Suppressor macrophage (primary cell): ENCODE data around the gene DIAPH3.
"Not testable (repeated sequence)": the region's sequence is repeated elsewhere in the genome, so short reads cannot be mapped to it uniquely, and the experiment has no call there.

ENCODE experiments used
- DNase-seq, 4 experiments: peaks; one replicate each; pipeline ENCODE4 v3.0.0-alpha.2; 2020 to 2022

The DIAPH3 gene

GRCh38 chr13:60094385-60095088 lies 69.2 kb downstream of the DIAPH3 start:
- DNase-seq: no peak

DNA sequence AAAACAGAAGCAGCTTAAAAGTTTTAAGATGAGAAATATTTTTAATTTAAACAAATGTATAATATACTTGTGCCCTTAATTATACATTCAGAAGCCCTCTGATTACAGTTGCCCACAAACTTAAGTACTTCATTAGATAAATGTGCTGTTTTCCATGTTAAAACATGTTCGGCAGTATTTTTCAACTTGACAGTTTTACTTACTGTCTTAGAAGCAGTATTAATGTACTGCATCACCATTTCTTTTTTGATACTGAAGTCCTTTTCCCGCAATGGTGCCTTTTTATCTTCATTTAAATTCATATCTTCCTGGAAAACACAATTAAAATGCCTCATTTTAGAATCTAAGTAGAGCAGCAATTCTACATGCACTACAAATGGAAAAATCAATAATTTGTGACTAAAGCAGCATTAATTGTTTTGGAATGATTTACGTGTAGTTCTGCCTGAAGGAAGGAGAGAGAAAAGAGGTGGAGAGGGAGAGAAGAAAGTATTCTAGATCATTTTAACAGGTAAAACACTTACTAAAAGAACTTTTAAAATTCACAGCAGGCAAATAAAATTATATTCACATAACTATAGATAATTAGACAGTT lies 70.2 kb downstream of the DIAPH3 start:
- DNase-seq: no peak

DNA sequence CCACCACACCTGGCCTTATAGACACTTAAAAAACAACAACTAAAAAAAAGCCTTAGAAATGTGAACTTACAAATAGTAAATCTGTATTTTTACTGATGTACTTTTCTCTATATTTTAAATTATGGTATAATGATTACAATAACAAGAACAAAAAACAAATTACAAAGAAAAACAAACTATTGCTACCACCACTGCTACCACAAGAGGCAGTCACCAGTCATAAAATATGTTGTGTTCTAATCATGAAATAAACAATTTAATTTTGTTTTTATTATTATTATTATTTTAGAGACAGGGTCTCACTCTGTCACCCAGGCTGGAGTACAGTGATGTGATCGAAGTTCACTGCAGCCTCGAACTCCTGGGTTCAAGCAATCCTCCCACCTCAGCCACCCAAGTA lies 72.2 kb downstream of the DIAPH3 start:
- DNase-seq: no peak

DNA sequence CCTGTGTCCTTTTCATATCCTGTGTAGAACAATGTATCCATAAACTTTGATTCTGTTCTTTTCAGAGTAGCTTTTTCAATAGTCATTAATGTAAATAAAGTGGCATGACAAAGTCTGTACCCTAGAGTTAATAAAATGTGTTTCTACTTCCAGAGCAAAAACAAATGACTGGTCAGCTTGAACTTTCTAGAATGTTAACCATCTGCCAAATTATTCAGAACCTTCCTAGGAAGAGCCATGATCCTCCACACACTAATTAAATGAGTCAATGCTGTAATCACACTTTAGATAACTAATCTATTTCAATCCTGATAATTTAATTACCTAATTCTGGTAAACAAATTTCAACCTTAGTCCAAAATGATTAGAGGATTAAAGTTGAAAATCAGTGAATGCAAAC lies 73.2 kb downstream of the DIAPH3 start:
- DNase-seq: no peak

DNA sequence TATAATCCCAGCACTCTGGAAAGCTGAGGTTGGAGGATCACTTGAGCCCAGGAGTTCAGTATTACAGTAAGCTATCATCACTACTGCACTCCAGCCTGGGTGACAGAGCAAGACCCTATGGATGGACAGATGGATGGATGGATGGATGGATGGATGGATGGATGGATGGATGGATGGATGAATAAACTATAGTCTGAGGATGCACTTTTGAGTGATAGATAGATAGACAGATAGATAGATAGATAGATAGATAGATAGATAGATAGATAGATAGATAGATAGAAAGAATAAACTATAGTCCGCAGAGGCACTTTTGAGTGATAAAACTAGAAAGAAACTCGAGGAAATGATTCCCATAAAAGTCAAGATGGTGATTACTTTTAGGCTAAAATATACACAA lies 79.9 kb downstream of the DIAPH3 start:
- not testable (repeated sequence) for DNase-seq

GRCh38 chr13:60080850-60081249 lies 82.9 kb downstream of the DIAPH3 start:
- DNase-seq: no peak

- no peak for DNase-seq
These were observed 85.5 kb downstream of the DIAPH3 start for GRCh38 chr13:60078226-60078625.

DNA sequence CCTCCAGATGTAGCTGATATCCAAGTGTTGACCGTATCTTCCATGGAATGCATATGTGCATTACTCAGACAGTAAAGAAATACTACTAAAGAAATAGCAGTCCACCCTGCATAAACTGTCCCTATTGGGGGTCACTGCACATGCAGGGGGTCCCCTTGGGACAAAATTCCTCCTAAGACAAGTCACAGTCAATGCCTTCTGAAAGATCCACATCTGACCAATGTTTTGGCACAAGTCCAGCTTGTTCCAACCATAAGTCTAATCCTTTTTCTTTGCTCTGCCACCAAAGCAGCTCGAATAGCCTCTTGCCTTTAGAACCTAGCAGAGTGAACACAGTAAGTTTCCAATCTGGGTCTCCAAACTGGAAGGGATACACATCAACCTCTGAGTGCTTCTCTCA lies 87.9 kb downstream of the DIAPH3 start:
- DNase-seq: no peak

DNA sequence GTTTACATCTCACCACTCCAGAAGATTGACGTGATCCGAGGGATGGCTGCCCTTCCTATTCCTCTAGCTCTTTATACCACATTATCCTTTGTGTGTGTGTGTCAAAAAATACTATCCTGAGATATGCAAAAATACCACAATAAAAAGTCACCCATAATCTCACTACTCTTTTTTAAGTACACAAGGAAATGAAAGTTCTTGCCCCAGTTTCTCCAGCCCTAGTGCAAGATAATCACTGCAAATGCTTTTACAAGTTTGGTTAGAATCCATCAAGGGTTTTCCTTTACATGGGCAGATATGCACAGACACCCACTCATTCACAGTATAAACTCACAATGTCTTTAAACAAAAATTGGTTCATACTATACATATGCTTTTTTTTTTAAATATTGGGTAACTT lies 89.3 kb downstream of the DIAPH3 start:
- no peak for DNase-seq

- no peak for DNase-seq
These were observed 97.5 kb downstream of the DIAPH3 start for GRCh38 chr13:60066226-60066625.

GRCh38 chr13:60062502-60062901 lies 101.2 kb downstream of the DIAPH3 start:
- DNase-seq: no peak

- no peak for DNase-seq
These were observed 102.0 kb downstream of the DIAPH3 start for GRCh38 chr13:60061737-60062136.

DNA sequence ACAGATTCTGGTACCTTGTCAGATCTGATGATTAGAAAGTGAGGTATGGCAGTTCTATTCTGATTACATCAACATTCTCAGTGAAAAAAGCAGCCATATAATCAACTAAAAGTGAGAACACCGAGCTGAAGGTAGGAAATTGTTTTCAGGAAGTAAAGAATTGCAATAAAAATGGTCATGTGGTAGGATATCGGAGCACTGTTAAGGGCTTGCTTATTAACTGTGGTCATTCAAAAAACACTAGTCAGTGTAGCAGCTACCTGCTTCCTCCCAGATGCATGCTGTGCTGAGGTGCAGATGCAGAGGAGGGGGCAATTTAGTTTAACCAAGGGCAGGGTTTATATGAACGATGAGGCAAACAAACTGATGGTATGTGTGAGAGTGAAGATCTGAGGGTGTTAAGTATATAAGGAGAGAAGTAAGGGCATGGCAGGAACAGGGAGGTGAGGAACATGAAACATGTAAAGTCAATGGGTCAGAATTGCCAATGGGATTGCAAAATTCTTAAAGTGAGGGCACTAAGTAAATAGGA lies 111.9 kb downstream of the DIAPH3 start:
- no peak for DNase-seq

GRCh38 chr13:60048353-60048752 lies 115.4 kb downstream of the DIAPH3 start:
- not testable (repeated sequence) for DNase-seq

DNA sequence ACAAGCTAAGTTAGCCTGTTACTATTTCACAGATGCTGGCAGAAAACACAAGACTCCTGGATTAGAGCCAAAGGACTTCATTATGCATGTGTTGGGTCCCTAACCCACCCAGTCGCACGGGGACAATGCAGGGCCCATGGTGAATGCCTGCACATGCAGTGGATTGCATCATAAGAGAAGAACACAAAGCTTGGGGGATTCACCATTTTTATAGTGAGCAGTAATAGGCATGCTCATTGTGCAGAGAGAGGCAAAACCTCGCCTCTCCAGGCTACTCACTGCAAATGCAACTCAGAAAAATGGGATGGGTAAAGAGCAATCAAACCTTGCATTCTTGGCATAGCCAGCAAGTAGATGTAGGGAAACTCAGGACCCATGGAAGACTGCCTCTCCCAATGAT lies 115.8 kb downstream of the DIAPH3 start:
- no peak for DNase-seq

- DNase-seq: no peak
These were observed 119.4 kb downstream of the DIAPH3 start for GRCh38 chr13:60044321-60044720.

DNA sequence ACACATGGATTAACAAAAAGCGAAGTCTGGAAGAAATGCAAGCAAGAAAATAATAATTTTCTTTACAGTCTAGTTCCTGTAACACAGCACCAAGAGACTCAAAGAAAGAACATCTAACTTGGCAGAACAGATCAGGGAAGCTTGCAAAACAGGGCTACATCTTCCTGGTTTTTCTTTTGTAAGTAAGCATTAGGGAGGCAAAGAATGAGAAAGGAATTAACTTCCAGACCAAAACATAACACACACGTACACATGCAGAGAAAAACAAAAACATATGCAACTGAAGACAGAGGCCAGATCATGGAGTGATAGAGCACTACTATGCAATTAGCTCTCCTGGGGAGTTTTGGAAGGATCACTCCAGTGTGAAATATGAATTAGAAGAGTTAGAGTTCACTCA lies 120.5 kb downstream of the DIAPH3 start:
- peak in 1 of 4 experiments; percentile 12 for DNase-seq

- not testable (repeated sequence) for DNase-seq
These were observed 123.1 kb downstream of the DIAPH3 start for GRCh38 chr13:60040668-60041067.

- DNase-seq: no peak
These were observed 127.9 kb downstream of the DIAPH3 start for GRCh38 chr13:60035874-60036273.

DNA sequence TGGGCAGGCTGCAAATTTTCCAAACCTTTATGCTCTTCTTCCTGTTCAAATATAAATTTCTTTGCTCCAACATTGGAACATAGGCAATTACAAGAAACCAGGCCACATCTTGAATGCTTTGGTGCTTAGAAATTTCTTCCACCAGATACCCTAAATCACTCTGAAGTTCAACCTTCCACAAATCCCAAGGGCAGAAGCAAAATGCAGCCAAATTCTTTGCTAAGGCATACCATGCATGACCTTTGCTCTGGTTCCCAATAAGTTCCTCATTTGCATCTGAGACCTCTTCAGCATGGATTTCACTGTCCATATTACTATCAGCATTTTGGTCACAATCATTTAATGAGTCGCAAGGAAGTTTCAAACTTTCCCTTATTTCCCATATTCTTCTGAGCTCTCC lies 130.9 kb downstream of the DIAPH3 start:
- DNase-seq: peak; percentile 8 to 50 (median 35)

DNA sequence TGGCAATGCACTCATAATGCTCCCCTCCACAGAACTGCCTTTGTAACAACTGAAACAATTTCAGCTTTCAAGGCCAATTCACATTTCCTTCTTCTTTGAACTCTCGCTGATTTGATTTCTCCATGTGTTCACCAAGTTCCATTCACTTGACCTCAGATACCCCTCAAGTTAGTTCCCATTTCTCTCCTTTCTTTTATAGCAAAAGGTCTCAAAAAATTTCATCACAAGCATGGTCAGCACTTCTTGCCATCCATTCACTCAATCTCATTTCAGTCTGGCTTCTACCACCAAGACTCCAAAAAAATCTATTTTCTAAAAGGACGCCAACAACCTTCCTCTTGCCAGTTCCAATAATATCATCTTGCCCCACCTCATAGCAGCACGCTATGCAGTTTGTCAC lies 135.7 kb downstream of the DIAPH3 start:
- DNase-seq: peak; percentile 44 to 87 (median 71)

GRCh38 chr13:60026286-60026685 lies 137.4 kb downstream of the DIAPH3 start:
- peak; percentile 7 to 62 (median 38) for DNase-seq

DNA sequence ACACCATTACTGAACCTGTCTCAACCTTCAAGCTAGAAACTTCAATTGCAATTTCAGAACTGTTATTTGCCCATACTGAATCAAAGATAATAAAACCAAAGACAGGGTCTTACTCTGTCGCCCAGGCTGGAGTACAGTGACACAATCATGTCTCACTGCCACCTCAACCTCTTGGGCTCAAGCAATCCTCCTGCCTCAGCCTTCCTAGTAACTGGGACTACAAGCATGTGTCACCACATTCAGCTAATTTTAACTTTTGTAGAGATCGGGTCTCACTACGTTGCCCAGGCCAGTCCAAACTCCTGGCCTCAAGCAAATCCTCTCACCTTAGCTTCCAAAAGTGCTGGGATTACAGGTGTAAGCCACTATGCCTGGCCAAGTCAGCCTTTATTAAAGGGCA lies 143.4 kb downstream of the DIAPH3 start:
- DNase-seq: no peak
